ENCODE results near the gene TBC1D22A. TPM values are rescaled to one million over a fixed set of nuclear protein-coding genes. Genes with fewer than 3 reads are reported as not detected.

Gene TBC1D22A
- total and polyA plus RNA-seq, 10 of the 15 experiments (the other 5 are each of a cell fraction or from before 2014, with no cell fraction given): 0.63 to 44.7 (median 27.4) TPM

DNA sequence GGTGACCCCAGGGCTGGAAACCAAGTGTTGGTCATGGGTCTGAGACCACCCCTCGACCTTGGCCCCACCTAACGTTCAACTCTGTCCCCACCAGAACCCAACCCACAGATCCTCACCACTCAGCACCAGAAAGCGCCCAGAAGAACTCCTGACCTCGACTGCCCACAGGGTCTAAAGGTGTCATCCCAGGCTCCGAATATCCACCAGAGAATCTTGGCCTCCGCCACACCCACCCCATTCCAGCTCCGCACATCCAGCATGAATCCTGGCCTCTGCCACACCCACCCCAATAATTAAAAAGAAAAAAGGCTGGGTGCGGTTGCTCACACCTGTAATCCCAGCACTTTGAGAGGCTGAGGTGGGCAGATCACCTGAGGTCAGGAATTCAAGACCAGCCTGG, 25.7 kb upstream of the TBC1D22A start (continued):
- TF ChIP-seq, protein P1, sequence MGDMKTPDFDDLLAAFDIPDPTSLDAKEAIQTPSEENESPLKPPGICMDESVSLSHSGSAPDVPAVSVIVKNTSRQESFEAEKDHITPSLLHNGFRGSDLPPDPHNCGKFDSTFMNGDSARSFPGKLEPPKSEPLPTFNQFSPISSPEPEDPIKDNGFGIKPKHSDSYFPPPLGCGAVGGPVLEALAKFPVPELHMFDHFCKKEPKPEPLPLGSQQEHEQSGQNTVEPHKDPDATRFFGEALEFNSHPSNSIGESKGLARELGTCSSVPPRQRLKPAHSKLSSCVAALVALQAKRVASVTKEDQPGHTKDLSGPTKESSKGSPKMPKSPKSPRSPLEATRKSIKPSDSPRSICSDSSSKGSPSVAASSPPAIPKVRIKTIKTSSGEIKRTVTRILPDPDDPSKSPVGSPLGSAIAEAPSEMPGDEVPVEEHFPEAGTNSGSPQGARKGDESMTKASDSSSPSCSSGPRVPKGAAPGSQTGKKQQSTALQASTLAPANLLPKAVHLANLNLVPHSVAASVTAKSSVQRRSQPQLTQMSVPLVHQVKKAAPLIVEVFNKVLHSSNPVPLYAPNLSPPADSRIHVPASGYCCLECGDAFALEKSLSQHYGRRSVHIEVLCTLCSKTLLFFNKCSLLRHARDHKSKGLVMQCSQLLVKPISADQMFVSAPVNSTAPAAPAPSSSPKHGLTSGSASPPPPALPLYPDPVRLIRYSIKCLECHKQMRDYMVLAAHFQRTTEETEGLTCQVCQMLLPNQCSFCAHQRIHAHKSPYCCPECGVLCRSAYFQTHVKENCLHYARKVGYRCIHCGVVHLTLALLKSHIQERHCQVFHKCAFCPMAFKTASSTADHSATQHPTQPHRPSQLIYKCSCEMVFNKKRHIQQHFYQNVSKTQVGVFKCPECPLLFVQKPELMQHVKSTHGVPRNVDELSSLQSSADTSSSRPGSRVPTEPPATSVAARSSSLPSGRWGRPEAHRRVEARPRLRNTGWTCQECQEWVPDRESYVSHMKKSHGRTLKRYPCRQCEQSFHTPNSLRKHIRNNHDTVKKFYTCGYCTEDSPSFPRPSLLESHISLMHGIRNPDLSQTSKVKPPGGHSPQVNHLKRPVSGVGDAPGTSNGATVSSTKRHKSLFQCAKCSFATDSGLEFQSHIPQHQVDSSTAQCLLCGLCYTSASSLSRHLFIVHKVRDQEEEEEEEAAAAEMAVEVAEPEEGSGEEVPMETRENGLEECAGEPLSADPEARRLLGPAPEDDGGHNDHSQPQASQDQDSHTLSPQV (IDR thresholded peaks at IDR 0.05): no peak
- TF ChIP-seq, protein P2, sequence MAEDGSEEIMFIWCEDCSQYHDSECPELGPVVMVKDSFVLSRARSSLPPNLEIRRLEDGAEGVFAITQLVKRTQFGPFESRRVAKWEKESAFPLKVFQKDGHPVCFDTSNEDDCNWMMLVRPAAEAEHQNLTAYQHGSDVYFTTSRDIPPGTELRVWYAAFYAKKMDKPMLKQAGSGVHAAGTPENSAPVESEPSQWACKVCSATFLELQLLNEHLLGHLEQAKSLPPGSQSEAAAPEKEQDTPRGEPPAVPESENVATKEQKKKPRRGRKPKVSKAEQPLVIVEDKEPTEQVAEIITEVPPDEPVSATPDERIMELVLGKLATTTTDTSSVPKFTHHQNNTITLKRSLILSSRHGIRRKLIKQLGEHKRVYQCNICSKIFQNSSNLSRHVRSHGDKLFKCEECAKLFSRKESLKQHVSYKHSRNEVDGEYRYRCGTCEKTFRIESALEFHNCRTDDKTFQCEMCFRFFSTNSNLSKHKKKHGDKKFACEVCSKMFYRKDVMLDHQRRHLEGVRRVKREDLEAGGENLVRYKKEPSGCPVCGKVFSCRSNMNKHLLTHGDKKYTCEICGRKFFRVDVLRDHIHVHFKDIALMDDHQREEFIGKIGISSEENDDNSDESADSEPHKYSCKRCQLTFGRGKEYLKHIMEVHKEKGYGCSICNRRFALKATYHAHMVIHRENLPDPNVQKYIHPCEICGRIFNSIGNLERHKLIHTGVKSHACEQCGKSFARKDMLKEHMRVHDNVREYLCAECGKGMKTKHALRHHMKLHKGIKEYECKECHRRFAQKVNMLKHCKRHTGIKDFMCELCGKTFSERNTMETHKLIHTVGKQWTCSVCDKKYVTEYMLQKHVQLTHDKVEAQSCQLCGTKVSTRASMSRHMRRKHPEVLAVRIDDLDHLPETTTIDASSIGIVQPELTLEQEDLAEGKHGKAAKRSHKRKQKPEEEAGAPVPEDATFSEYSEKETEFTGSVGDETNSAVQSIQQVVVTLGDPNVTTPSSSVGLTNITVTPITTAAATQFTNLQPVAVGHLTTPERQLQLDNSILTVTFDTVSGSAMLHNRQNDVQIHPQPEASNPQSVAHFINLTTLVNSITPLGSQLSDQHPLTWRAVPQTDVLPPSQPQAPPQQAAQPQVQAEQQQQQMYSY (CRISPR knock-in tag; IDR thresholded peaks at IDR 0.05): no peak
- no peak for TF ChIP-seq RBBP5 (conservative IDR thresholded peaks at IDR 0.05)

Measured in GM12878 (cell line).